HG03175 (cell line): Measurements from ENCODE around the gene SAMD10.
"Not testable (repeated sequence)": the region's sequence is repeated elsewhere in the genome, so short reads cannot be mapped to it uniquely, and the experiment has no call there.

ENCODE experiments used
- ATAC-seq: cut with Tn5 transposase; IDR thresholded peaks from one replicate; pipeline ENCODE4 v1.9.1; 2021; ENCODE audit warnings: mild to moderate bottlenecking, moderate library complexity; ENCODE audit not compliant: unreplicated experiment

The SAMD10 gene

DNA sequence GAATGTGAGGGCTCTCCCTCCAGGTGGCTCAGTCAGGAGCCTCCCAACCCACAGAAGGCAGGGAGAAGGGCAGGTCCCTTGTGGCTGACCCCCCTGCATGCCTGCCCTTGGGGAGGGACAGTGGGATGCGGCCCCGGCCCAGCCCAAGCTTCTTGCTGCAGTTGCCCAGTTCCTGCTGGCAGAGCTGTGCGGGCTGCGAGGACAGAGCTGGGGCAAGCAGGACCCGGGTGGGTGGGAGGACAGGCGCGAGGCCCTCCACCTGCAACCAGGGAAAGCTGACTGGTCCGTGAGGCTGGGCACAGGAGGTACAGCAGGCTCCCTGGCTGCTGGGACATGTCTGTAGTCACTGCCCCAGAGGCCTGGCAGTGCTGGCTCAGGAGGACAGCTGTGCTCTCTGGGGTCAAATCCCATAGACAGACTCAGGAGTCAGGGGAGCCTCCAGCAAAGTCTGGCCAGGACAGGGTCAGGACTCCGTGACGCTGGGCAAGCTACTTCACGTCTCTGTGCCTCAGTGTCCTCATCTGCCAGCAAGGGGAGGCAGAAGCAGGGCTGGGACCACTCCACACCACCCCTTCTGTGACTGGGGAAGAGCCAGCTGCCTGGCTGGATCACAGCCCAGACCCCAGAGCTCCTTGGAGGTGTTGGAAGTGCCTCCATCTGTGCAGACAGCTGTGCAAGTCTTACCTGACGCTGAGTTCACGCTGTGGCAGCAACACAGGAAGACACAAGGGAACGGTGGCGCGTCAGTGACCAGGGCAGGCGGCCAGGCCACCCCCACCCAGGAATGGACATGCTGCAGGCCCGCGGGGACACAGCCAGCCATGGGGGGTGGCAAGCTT is 36.3 kb downstream of the SAMD10 start:
- ATAC-seq = no peak

DNA sequence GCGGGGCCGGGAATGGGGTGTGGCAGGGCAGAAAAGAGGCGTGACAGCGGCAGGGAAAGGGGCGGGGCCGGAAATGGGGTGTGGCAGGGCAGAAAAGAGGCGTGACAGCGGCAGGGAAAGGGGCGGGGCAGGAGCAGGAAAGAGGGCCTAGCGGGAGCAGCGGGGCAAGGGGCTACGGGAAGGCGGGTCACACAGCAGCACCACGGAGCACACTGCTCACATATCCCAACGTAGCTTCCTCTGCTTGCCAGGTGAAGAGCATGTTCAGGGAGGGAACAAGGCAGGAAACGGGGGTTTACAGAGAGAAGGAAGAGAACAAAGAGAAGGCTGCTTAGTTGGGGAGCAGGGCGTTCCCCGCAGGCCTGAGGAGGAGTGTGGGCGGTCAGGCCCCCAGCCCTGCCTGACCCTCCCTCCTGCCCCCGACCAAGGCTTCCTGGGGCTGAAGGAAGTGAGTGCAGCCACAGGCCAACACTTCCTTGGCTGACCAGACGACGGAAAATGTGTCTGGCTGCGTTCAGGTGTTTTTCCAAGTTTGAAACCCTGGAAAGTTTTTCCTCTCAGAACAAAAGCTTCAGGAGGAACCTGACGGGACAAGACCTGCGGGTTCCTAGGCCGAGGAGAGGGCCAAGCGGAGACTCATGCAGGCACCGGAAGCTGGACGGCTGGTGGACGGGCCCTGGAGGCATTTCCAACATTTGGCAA is 37.0 kb downstream of the SAMD10 start:
- no peak for ATAC-seq

DNA sequence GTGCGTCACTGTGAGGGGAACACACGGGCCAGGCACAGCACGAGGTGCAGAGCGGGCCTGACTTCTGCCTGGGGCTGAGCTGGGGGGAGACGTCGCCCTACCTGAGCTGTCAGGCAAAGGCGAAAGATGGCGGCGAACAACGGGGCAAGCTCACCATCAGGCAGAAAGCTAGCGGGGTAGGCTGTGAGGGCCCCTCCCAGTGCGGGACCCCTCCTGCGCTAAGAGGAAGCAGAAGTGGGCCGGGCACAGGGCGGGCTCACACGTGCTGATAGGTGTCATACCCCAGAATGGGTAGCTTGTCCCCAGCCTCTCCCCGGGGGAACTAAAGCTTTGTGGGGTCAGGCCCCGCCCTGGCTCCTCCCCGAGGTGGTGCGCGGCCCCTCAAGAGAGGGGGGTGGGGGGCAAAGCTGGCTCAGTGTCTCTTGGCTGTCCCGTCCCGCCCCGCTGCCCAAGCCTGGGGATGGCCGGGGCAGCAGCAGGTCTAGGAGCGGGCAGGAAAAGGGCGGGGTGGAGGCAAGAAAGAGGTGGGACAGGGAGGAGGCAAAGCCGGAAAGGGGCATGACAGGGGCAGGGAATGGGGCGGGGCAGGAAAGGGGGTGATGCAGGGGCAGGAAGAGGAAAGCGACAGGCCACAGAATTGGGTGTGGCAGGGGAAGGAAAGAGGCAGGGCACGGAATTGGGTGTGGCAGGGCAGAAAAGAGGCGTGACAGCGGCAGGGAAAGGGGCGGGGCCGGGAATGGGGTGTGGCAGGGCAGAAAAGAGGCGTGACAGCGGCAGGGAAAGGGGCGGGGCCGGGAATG is 38.0 kb downstream of the SAMD10 start:
- no peak for ATAC-seq

DNA sequence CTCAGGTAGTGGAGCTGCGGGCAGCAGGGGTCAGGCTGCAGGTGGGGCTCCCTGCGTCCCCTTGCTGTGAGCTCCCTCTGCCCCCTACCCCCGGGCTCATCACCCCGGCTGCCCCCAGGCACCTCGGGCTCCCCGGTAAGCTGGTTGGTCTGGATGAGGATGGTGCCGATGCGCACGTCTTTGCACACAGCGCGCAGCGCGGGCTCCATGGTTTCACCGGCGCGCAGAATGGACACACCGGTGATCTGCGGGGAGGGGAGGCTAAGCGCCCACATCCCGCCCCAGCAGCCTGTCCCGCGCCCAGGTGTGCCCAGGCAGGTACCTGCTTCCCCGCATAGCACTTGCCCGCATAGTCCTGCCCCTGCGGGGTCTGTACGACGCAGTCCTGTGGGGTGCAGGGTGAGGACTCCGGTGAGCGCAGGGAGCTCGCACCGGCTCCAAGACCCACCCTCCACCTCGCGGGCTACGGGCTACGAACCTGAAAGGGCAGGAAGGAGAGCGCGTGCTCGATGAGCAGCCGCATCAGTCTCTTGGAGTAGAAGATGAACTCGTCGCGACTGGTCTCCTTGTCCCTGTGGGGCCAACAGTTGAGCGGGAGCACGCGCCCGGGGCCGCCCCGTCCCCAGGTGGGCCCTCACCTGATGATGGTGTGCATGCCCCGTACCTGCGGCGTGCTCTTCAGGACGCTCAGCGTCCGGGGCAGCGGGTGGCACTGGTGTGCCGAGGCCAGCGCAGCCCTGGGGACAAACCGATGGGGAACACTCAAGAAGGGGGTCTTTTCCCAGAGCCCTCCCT is 38.8 kb downstream of the SAMD10 start:
- no peak for ATAC-seq

- ATAC-seq = no peak
Measured at GRCh38 chr20:63940071-63940471, 39.4 kb downstream of the SAMD10 start.

DNA sequence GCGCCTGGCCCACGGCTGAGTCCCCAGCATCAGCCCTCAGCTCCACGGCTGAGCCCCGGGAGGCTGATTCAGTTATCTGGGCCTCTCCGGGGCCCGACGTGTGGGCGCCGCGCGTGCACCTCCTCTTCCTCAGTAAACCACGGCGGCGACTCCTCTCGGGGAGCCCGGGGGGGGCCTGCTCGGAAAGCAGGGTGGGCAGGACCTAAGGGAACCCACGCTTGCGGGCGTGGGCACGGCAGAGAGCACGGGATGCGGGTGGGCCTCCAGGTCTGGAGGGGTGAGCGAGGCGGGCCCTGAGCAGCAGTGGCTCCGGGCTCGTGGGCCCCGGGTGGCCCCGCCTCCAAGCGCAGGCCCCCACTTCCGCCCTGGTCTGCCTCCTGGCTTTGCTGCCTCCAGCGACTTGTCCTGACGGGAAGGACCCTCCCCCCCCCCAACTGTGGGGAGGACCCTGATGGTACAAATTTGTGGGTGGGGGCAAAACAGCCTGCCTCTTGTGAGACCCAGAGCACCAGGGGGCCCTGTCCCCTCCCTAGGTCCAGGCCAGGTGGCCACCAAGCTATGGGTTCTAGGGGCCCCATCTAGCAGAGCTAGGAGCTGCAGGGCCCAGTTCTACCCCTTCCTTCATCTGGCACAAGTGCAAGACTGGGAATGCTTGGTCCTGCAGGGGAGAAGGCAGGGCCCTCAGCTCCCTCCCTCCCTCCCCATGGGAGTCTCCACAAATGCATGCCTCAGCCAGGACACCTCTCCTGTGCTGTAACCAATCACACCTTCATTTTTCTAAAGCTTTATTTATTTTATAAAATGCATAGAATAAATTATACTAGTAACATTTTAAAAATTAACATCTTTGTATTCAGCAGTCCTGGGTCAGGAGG is 40.1 kb downstream of the SAMD10 start:
- no peak for ATAC-seq

DNA sequence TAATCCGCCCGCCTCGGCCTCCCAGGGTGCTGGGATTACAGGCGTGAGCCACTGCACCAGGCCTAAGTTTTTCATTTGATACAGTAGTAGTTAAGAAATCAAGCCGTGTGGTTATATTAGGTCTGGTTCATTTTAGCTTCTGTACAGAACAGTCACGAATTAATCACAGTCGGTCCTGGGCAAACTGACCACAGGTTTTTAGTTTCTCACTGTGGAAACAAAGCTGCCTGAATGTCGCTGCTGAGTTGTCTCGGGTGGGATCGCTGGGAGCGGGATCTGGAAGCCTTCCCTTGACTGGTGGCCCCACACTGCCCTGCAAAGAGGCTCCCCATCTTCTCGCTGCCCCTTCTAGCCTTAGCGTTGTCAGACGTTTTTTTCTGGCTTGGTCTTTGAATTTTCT is 41.8 kb downstream of the SAMD10 start:
- ATAC-seq = no peak

- no peak for ATAC-seq
Measured at GRCh38 chr20:63935447-63935846, 44.0 kb downstream of the SAMD10 start.

DNA sequence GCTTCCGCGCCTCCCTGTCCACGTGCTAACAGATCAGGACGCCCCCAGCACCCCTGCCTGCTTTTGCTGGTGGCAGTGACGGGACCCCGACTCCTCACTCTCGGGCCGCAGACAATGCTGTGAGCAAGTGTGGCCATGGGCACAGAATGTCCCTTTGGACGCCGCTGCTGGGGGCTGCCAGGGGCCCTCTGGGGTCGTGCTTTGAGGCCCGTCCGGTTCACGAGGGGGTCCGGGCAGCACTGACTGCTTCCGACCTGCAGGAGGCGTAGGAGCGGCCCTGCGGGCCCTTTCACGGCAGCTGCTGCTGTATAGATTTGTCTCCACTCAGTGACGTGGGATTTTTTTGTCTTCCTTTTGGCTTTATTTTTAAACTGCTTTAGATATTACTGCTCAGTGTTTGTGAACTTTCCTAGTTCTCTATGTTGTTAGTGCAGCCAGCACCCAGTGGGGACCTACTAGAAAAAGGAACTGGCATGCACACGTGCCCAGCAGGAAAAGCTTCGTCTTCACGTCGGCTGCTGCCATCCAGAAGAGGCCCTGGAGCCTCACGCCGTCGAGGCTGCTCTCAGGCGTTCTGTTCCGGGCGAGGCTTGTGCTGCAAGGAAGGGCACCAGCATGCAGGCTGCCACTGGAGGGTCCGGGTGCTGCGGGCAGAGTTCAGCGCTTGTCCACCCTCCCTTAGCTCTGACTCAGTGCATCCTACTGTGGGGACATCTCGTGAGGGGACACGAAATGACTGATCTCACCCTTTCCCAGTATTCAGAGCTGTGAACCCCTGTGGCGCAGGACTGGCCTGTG is 45.0 kb downstream of the SAMD10 start:
- ATAC-seq = no peak

DNA sequence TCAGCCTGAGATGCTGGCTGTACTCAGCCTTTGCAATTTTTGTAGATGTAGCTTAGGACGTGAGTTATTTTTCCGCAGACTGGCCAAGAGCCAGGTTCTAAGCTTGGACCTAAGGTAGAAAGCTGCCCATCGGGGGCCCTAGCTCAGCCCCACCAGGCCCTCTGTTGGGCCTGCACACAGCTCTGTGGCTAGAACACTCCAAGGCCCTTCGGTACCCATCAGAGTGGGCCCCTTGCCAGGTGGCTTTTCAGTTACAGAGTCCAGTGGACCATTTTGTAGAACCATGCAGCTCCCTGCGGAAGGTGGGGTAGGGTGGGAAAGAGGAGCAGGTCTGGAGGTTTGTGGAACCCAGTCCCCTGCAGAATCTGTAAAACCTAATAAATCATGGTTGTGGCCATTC is 45.8 kb downstream of the SAMD10 start:
- ATAC-seq = no peak

DNA sequence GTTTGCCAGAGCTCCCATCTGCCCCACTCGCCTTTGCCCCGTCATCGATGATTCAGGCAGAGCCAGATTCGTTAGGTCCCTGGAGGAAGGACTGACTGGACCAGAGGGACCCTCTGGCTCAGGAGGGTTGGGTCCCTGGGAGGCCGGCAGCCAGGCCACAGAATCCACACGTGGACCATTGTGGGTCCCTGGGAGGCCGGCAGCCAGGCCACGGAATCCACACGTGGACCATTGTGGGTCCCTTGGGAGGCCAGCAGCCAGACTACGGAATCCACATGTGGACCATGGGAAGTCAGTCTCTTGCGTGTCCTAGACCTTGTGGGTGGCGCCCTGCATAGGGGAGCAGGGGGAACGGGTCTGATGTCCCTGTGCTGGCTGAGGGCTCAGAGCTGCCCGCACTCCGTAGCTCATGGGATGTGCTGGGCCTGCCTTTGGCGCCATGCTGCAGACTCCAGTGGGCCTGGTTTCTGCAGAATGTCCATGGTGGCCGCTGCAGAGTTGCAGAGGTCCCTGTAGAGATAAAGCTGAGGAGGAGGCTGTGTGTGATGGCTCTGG is 46.8 kb downstream of the SAMD10 start:
- no peak for ATAC-seq

GRCh38 chr20:63931735-63932134 is 47.7 kb downstream of the SAMD10 start:
- ATAC-seq = no peak

DNA sequence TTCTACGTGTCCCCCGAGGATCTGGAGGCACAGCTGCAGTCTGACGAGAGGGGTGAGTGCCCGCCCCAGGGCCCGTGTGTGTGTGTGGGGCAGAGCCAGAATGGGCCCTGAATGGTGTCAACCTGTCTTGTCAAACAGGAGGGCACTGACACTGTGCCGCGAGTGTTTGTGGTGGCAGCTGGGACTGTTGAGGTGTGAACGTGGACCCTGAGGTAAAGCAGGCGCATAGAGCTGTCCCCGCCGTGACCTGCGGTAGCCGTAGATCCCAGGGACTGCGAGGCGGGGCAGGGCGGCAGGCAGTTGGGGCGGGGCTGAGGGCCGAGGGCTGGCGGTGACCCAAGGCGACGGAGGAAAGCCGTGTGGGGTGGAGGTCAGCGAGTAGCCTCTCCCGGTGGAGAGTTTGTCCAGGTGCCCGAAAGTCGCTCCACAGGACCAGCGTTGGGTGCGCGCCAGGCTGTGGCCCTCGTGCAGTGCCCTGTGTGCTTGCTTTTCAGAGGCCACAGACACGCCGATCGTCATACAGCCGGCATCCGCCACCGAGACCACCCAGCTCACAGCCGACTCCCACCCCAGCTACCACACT is 48.4 kb downstream of the SAMD10 start:
- no peak for ATAC-seq

GRCh38 chr20:63929473-63929883 is 50.0 kb downstream of the SAMD10 start:
- not testable (repeated sequence) for ATAC-seq

- no peak for ATAC-seq
Measured at GRCh38 chr20:63929071-63929470, 50.4 kb downstream of the SAMD10 start.

DNA sequence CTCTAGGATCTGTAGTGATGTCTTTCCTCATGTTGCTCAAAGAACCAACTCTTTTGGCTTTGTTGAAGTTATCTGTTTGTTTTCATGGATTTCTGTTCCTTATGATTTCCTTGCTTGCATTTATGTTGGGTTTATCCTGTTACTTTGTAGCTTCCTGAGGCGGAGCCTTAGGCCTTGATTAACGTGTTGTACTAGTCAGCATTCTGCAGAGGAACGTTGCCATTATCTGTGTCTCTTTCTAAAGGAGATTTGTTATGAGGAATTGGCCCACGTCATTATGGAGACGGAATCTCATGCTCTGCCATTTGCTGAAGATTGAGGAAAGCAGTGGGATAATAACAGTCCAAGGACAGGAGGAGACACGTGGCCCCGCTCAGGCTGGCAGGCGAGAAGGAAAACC is 53.1 kb downstream of the SAMD10 start:
- no peak for ATAC-seq

GRCh38 chr20:63924241-63924640 is 55.2 kb downstream of the SAMD10 start:
- ATAC-seq = no peak
